ENCODE results near the gene PGK1. TPM values are rescaled to one million over a fixed set of nuclear protein-coding genes. Genes with fewer than 3 reads are reported as not detected.
"Not testable (repeated sequence)": the region's sequence is repeated elsewhere in the genome, so short reads cannot be mapped to it uniquely, and the experiment has no call there.

The PGK1 gene
- total RNA-seq, 1 donor from 2014 or later: 424 TPM

DNA sequence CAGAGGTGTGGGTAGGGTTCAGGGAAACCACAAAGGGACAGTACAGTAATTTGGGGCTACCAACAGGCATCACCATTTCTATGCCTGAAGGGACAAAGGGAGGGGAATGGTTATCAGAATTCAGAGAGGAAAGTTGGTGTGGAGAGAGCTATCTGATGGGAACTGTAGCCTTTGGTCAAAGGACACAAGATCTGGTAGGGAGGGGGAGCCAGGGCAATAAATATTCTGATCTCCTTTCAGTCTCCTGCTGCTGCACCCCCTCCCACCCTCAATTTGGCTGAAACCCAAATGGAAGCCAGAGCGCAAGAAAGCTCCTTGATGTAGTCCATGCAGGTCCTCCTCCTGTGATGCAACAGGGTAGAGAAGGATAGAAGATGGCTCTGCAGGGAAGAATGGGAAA, 14.6 kb downstream of the PGK1 start:
- H3K27me3 ChIP-seq (ENCODE audit: low read depth): no peaks in the 10 kb centered on the region
- H3K9me3 ChIP-seq (replicated peaks): no peaks in the 10 kb centered on the region
- TF ChIP-seq, protein P1, sequence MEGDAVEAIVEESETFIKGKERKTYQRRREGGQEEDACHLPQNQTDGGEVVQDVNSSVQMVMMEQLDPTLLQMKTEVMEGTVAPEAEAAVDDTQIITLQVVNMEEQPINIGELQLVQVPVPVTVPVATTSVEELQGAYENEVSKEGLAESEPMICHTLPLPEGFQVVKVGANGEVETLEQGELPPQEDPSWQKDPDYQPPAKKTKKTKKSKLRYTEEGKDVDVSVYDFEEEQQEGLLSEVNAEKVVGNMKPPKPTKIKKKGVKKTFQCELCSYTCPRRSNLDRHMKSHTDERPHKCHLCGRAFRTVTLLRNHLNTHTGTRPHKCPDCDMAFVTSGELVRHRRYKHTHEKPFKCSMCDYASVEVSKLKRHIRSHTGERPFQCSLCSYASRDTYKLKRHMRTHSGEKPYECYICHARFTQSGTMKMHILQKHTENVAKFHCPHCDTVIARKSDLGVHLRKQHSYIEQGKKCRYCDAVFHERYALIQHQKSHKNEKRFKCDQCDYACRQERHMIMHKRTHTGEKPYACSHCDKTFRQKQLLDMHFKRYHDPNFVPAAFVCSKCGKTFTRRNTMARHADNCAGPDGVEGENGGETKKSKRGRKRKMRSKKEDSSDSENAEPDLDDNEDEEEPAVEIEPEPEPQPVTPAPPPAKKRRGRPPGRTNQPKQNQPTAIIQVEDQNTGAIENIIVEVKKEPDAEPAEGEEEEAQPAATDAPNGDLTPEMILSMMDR (IDR thresholded peaks at IDR 0.05; ENCODE audit: borderline replicate concordance): no peak
- H3K4me1 ChIP-seq: peaks cover 19% of the 10 kb centered on the region
- intact Hi-C loops (cut with micrococcal nuclease): no loop called here
- H3K36me3 ChIP-seq: peaks cover 88% of the 10 kb centered on the region
- no peak overlapping the region for H3K27ac ChIP-seq (replicated peaks)
- no peak for DNase-seq
- no peak overlapping the region for H3K4me3 ChIP-seq

GRCh38 chrX:78119521-78120227, 15.6 kb downstream of the PGK1 start:
- TF ChIP-seq, protein P1 (IDR thresholded peaks at IDR 0.05; ENCODE audit: borderline replicate concordance): peak; percentile 18
- DNase-seq: no peak
- H3K4me1 ChIP-seq: peaks cover 10% of the 10 kb centered on the region
- H3K4me3 ChIP-seq: no peak overlapping the region
- intact Hi-C loops (cut with micrococcal nuclease): no loop called here
- H3K27ac ChIP-seq (replicated peaks): no peak overlapping the region
- H3K27me3 ChIP-seq (ENCODE audit: low read depth): no peaks in the 10 kb centered on the region
- H3K9me3 ChIP-seq (replicated peaks): no peaks in the 10 kb centered on the region
- peaks cover 88% of the 10 kb centered on the region for H3K36me3 ChIP-seq

DNA sequence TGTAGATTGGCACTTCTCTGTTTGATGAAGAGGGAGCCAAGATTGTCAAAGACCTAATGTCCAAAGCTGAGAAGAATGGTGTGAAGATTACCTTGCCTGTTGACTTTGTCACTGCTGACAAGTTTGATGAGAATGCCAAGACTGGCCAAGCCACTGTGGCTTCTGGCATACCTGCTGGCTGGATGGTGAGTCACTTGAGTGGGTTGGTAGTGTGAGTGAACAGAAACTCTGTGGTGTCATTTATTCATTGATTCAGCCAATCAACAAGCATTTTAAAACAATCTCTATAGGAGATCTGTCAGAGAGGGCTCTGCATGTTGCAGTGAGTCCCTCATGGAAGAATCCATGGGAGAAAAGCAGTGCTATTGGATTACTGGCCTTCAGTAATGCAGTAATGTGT, 19.1 kb downstream of the PGK1 start:
- DNase-seq: no peak
- peaks cover 84% of the 10 kb centered on the region for H3K36me3 ChIP-seq
- no peaks in the 10 kb centered on the region for H3K4me1 ChIP-seq
- H3K4me3 ChIP-seq: no peak overlapping the region
- TF ChIP-seq, protein P1 (IDR thresholded peaks at IDR 0.05; ENCODE audit: borderline replicate concordance): no peak
- intact Hi-C loops (cut with micrococcal nuclease): no loop called here
- H3K27me3 ChIP-seq (ENCODE audit: low read depth): no peaks in the 10 kb centered on the region
- H3K9me3 ChIP-seq (replicated peaks): no peaks in the 10 kb centered on the region
- H3K27ac ChIP-seq (replicated peaks): no peak overlapping the region

GRCh38 chrX:78124307-78124706, 20.3 kb downstream of the PGK1 start:
- Histone ChIP-seq H3K27me3 (ENCODE audit: low read depth) (no peaks in the 10 kb centered on the region), H3K36me3 (peaks cover 80% of the 10 kb centered on the region), H3K9me3 (replicated peaks) (no peaks in the 10 kb centered on the region), H3K4me1 (no peaks in the 10 kb centered on the region), H3K27ac (replicated peaks) (no peak overlapping the region), H3K4me3 (no peak overlapping the region)
- intact Hi-C loops (cut with micrococcal nuclease): no loop called here
- no peak for DNase-seq
- TF ChIP-seq, protein P1 (IDR thresholded peaks at IDR 0.05; ENCODE audit: borderline replicate concordance): no peak

- TF ChIP-seq, protein P1 (IDR thresholded peaks at IDR 0.05; ENCODE audit: borderline replicate concordance): no peak
- intact Hi-C loops (cut with micrococcal nuclease): no loop called here
- DNase-seq: no peak
- H3K36me3 ChIP-seq: peaks cover 76% of the 10 kb centered on the region
- no peaks in the 10 kb centered on the region for H3K27me3 ChIP-seq (ENCODE audit: low read depth)
- no peak overlapping the region for H3K27ac ChIP-seq (replicated peaks)
- no peaks in the 10 kb centered on the region for H3K4me1 ChIP-seq
- H3K9me3 ChIP-seq (replicated peaks): no peaks in the 10 kb centered on the region
- H3K4me3 ChIP-seq: no peak overlapping the region
Measured at GRCh38 chrX:78125148-78125547, 21.1 kb downstream of the PGK1 start.

DNA sequence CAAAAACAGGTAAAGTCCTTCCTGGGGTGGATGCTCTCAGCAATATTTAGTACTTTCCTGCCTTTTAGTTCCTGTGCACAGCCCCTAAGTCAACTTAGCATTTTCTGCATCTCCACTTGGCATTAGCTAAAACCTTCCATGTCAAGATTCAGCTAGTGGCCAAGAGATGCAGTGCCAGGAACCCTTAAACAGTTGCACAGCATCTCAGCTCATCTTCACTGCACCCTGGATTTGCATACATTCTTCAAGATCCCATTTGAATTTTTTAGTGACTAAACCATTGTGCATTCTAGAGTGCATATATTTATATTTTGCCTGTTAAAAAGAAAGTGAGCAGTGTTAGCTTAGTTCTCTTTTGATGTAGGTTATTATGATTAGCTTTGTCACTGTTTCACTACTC, 21.7 kb downstream of the PGK1 start:
- H3K4me3 ChIP-seq; H3K4me1 ChIP-seq; H3K9me3 ChIP-seq (replicated peaks); intact Hi-C loops (cut with micrococcal nuclease); H3K27me3 ChIP-seq (ENCODE audit: low read depth); H3K27ac ChIP-seq (replicated peaks); DNase-seq: not testable (repeated sequence)
- peaks cover 71% of the 10 kb centered on the region for H3K36me3 ChIP-seq
